ENCODE results near the gene SLA2.
"Not testable (repeated sequence)": the region's sequence is repeated elsewhere in the genome, so short reads cannot be mapped to it uniquely, and the experiment has no call there.

SLA2 gene

GRCh38 chr20:36576081-36576445, 69.9 kb downstream of the SLA2 start:
- no peak for DNase-seq (ENCODE audit: low read depth in 2 of 2, low spot score in 1 of 2)

DNA sequence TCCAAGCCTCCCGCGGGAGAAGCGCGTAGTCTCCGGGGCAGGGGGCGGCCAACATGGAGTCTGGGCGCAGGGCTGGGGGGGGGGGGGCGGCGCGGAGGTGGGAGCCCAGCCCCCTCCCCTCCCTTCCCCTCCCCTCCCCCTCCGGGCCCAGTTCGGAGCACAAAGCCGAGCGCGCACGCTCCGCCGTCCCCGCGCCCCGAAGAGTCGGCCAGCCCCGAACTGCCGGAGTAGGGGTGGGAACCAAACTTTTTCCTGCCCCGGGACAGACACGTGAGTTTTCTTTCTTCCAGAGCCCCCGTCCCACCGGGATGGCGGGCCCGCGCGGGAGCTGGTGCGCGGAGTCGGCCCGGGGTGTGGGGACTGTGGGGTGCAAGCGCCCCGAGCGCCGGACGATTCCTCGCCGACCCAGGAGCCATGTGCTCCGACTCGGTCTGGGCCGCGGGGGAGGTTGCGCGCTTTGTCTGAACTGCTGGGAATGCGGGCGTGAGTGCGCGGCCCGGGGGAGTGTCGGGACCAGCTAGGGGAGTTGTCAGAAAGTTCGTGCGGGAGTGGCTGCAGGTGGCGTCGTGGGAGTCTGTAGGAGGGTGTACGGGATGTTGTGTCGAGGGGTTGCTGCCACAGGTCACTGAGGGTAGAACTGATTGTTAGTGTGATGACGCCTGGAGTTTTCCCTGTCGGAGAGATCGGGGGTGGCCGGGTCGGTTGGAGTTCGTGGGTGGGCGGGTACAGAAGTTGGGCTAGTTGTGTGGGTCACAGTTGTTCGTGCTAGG, 71.4 kb downstream of the SLA2 start:
- peak; percentile 36 to 44 for DNase-seq (ENCODE audit: low read depth in 2 of 2, low spot score in 1 of 2)

DNA sequence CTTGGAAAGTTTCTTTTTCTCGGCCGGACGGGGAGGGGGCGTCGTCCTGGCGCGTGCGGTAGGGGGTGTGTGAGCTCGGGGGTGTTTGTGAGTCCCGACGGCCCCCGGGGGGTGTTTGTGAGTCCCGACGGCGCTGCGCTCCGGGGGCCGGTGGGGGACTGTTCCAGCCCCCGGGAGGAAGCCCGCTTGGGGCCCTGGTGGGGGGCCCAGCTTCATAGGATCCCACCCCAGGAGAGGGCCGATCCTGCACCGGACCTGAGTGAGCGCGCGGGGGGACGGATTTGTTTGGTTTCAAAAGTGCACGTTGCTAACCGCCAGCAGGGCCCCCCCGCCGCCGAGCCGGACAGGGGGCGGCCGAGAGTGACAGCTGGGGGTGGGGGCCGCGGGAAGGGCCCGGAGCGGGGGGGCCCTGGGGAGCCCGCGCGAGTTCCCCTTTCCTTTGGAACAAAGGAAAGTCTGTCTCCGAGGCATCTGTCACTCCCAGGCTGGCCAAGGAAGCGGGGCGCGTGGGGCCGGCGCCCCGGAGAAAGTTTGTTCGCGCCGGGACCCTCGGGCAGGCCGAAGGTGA, 72.1 kb downstream of the SLA2 start:
- DNase-seq (ENCODE audit: low read depth in 2 of 2, low spot score in 1 of 2) = no peak

DNA sequence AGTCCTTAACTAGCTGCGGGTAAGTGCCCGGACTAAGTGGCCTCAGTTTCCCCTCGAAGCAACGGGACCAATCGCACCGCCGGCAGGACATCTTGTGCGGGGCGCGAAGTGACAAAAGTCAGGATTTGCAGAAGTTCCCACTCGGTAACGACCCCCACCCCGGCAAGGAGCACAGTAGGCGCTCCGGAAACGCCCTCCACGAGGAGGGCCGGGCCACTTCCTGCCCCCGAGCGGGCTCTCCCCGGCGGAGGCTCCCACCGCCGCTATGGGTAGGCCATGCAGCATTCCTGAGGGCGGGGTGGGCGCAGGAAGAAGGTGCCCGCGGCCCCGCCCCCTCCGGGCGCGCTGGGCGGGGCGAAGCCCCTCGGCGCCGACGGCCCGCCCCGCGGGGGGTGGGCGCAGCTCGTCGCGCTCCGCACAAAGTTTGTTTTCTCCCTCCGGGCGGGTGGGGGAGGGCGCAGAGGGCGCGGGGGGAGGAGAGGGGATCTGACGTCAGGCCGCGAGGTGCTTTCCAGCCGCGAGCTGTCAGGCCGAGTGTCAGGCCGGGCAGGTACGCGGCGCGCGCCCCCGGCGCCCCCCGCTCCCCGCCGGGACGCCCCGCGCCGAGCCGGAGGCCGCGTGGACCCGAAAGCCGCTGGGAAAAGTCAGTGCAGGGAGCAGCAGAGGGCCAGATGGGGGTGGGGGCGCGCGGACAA, 72.7 kb downstream of the SLA2 start, which contains the start of gene TGIF2:
Gene TGIF2, plus strand, starts transcription at position 495 of the 695 bp plus-strand sequence. CDS start 5,178 bp downstream, outside the sequence.
- peak; percentile 73 to 87 for DNase-seq (ENCODE audit: low read depth in 2 of 2, low spot score in 1 of 2)

GRCh38 chr20:36572701-36573102, 73.3 kb downstream of the SLA2 start:
- DNase-seq (ENCODE audit: low read depth in 2 of 2, low spot score in 1 of 2) = peak; percentile 50 to 56

DNA sequence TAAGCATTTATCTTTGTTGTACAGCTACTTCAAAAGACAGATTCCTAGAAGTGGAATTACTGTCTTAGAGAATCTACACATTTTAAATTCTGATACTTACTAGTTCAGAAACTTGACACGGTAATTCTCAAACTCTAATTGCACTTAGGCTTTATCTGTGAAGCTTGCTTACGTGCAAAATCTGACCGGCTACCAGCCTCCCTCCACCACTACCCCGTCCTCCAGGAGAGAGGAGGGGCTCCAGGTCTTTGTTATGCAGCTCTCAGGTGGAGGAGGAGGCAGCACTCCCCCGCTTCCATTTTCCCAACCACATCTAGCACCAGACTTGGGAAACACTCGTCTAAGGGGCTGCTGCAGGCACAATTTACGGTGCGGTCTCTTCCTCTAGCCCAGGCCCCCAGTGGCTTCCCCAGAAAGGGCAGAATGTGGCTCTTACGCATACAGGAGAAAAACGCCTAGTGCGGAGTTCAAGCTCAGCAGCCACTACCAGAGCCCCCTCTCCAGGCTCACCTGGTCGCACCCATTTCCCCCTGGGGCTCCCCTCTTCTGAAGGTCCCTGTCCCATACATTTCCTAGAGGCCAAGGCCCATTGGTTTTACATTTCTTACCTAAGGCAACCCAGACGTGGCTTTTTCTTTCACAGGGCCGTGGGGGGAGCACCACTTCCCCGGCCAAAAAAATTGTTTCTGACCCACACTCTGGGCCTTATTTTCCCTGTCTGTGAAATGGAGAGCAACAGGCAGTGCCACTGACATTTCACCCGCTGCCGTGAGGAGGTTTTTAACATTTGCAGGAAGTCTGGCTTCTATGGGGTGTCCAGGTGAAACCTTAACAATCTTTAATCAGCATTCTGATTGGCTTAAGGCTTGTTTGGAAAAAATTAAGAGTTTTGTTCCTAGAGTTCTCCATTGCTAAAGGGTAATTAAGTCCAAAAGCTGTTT, 74.2 kb downstream of the SLA2 start:
- DNase-seq (ENCODE audit: low read depth in 2 of 2, low spot score in 1 of 2) = no peak

DNA sequence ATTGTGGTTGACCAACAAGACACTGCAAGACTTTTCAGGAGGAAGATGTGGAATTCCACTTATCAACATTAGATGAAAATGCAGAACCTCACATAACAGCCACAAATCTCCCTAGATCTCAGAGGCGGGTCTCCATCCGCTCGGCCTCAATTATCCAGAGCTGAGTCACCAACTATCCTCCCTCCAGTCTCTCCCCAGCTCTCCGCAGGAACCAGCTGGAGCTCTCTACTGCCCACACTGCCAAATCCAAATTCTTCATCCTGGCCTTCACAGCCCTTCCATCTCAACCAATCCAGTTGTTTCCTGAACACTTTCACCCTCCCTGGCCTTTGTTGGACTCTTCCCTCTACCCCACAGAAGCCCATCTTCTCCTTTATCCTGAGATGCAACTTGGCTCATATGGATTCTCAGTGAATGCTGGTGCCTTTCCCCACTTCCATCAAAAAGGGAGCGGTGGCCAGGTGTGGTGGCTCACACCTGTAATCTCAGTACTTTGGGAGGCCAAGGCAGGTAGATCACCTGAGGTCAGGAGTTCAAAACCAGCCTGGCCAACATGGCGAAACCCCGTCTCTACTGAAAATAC, 76.1 kb downstream of the SLA2 start:
- DNase-seq (ENCODE audit: low read depth in 2 of 2, low spot score in 1 of 2) = no peak

GRCh38 chr20:36565520-36565919, 80.5 kb downstream of the SLA2 start:
- no peak for DNase-seq (ENCODE audit: low read depth in 2 of 2, low spot score in 1 of 2)

DNA sequence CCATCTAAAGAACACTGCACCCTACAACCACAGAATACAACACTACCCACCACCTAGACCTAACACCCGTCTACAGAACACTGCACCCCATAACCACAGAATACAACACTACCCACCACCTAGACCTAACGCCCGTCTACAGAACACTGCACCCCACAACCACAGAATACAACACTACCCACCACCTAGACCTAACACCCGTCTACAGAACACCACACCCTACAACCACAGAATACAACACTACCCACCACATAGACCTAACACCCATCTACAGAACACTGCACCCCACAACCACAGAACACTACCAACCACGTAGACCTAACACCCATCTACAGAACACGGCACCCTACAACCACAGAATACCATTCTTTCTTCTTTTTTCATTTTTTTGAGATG, 81.3 kb downstream of the SLA2 start:
- DNase-seq (ENCODE audit: low read depth in 2 of 2, low spot score in 1 of 2) = not testable (repeated sequence)

- not testable (repeated sequence) for DNase-seq (ENCODE audit: low read depth in 2 of 2, low spot score in 1 of 2)
These were observed 81.8 kb downstream of the SLA2 start for GRCh38 chr20:36564078-36564725.

DNA sequence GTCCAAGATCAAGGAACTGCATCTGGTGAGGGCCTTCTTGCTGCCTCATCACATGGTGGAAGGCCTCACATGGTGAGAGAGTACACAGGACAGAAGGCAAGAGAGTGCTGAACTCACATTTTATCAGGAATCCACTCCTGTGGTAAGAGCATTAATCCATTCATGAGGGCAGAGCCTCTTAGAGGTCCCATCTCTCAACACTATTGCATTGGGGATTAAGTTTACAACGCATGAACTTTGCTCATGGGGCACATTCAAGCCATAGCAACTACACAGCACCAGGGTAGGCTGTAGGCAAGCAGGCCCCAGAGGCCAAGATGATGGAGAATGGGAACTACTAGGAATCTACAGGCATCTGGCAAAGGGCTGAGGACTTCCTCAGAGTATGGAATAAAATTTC, 82.6 kb downstream of the SLA2 start:
- DNase-seq (ENCODE audit: low read depth in 2 of 2, low spot score in 1 of 2) = no peak

DNA sequence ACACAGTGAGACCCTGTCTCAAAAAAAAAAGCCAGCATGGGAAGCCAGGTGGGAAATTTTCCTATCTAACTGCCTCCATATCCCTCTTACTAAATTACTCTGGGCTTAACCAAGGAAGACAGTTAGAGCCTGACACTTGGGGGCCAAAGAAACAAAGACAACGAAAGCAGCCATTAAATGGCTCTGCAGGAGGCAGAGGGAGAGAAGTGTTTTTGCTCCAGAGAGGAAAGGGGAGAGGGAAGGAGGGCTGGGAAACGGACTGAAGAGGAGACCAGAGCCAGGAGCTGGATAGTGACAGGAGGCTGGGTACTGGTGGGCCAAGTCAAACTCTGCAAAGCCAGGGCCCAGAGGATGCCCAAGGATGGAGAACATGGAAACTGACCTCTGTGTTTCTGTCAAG, 83.3 kb downstream of the SLA2 start:
- DNase-seq (ENCODE audit: low read depth in 2 of 2, low spot score in 1 of 2) = no peak

Measured in stimulated activated CD8-positive, alpha-beta memory T cell treated with anti-CD3 and anti-CD28 coated beads, Interleukin-4, amount 100 ng/mL, for 4 hours (primary cell).